Neural crest cell (in vitro differentiated cells): ENCODE measurements around the gene MGAT4D. TPM values are rescaled to one million over a fixed set of nuclear protein-coding genes. Genes with fewer than 3 reads are reported as not detected.
A peak's percentile ranks its signal among the peaks of the same experiment; 100 is the strongest.

ENCODE experiments used
- DNase-seq: peaks from one replicate; pipeline ENCODE4 v3.0.0; 2021; ENCODE audit warnings: low read depth, mixed read lengths, low spot score
- H3K27ac Mint-ChIP-seq: one replicate; pipeline ENCODE4 v1.8.0; 2021; ENCODE audit warnings: mild to moderate bottlenecking, mixed read lengths; ENCODE audit not compliant: unreplicated experiment
- H3K27me3 Mint-ChIP-seq: 2 replicates; pipeline ENCODE4 v1.8.0; 2021; ENCODE audit warnings: low read depth, mild to moderate bottlenecking, mixed read lengths
- H3K36me3 Mint-ChIP-seq: 2 replicates; pipeline ENCODE4 v1.8.0; 2021; ENCODE audit warnings: low read depth, mild to moderate bottlenecking, mixed read lengths
- H3K4me1 Mint-ChIP-seq: 2 replicates; pipeline ENCODE4 v1.8.0; 2021; ENCODE audit warnings: mixed read lengths
- H3K4me3 Mint-ChIP-seq: one replicate; pipeline ENCODE4 v1.8.0; 2021; ENCODE audit warnings: mild to moderate bottlenecking, mixed read lengths
- H3K9me3 Mint-ChIP-seq: 2 replicates; pipeline ENCODE4 v1.8.0; 2021; ENCODE audit warnings: mixed read lengths
- long read RNA-seq: library from polyadenylated mRNA; unstranded; transcript quantifications from one replicate; pipeline ENCODE4 v2.0.0, GENCODE V29; 2020
- total RNA-seq: library from RNA; stranded (reverse); gene quantifications from 2 replicates; pipeline ENCODE4 v1.2.1, GENCODE V29; 2021
- TF ChIP-seq, protein P1 (sequence below): fragments of 200-600 bp; sonication (generic); conservative IDR thresholded peaks from 2 replicates; pipeline ENCODE4 v1.5.0; 2021; ENCODE audit warnings: antibody characterized with exemption, mild to moderate bottlenecking

The MGAT4D gene
- not detected in 2 replicates for total RNA-seq
- long read RNA-seq = 0 reads

DNA sequence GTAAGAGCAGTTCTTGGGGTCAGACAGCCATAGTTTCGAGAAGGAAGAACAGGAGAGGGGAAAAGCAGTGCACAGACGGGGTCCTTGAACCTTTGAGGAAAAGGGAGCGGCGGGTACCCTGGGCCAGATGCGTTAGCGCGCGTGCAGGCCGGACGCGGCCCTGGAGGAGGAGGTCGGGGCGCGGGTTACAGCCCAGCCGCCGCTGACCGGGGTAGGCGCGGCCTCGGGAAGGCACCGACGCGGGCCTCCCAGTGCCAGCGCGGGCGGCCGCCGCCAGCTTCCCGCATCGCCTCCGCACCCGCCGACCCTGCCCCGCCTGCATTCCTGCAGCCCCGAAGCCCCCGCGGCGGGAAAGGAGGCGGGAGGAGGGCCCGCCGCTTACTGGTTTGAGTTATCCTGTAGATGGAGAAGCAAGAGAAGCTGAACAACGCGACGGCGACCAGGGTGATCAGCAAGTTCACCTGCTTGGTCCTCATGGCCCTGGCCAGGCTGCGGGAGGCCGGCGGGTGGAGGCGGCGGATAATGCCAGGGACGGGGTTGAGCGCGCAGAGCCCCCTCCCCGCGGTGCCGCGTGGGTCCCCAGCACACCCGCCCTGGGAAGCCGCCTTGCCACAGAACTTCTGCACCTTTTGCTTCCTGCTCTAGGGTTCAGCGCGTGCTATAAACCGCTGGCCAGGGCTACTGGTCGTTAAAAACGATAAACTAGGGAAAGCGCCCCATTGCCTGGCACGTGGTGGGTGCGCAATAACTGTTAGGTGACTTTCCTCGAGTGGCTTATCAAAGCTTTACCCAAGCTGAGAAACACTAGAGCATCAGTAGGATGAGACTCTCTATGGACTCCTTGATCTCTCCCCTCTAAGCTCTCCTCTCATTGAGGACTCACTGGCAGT lies at the start of gene MGAT4D:
Gene MGAT4D (minus strand): TSS at position 547 of the 890 bp plus-strand sequence. CDS start 71 bp downstream, at position 476.
- DNase-seq = peak; percentile 16
- TF ChIP-seq, protein P1, sequence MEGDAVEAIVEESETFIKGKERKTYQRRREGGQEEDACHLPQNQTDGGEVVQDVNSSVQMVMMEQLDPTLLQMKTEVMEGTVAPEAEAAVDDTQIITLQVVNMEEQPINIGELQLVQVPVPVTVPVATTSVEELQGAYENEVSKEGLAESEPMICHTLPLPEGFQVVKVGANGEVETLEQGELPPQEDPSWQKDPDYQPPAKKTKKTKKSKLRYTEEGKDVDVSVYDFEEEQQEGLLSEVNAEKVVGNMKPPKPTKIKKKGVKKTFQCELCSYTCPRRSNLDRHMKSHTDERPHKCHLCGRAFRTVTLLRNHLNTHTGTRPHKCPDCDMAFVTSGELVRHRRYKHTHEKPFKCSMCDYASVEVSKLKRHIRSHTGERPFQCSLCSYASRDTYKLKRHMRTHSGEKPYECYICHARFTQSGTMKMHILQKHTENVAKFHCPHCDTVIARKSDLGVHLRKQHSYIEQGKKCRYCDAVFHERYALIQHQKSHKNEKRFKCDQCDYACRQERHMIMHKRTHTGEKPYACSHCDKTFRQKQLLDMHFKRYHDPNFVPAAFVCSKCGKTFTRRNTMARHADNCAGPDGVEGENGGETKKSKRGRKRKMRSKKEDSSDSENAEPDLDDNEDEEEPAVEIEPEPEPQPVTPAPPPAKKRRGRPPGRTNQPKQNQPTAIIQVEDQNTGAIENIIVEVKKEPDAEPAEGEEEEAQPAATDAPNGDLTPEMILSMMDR = no peak
- Mint-ChIP-seq H3K4me1 (peaks cover 4% of the 10 kb centered on the region), H3K4me3 (peak within 1 kb of the TSS; percentile 74), H3K27ac (no peak within 1 kb of the TSS), H3K36me3 (no peaks in the 10 kb centered on the region), H3K9me3 (no peaks in the 10 kb centered on the region), H3K27me3 (peaks cover 68% of the 10 kb centered on the region)

- Mint-ChIP-seq H3K9me3 (no peaks in the 10 kb centered on the region), H3K27ac (no peak overlapping the region), H3K4me3 (no peak overlapping the region), H3K36me3 (peaks cover 30% of the 10 kb centered on the region), H3K4me1 (no peaks in the 10 kb centered on the region), H3K27me3 (no peaks in the 10 kb centered on the region)
- DNase-seq = no peak
- TF ChIP-seq, protein P1 = no peak
These were observed 35.9 kb upstream of the MGAT4D start for GRCh38 chr4:140533951-140534480.

GRCh38 chr4:140529434-140529833 lies 31.3 kb upstream of the MGAT4D start:
- no peak overlapping the region for H3K4me3 Mint-ChIP-seq
- no peaks in the 10 kb centered on the region for H3K9me3 Mint-ChIP-seq
- TF ChIP-seq, protein P1 = no peak
- H3K27ac Mint-ChIP-seq = no peak overlapping the region
- peaks cover 38% of the 10 kb centered on the region for H3K36me3 Mint-ChIP-seq
- H3K4me1 Mint-ChIP-seq = peaks cover 24% of the 10 kb centered on the region
- H3K27me3 Mint-ChIP-seq = no peaks in the 10 kb centered on the region
- DNase-seq = no peak

- peaks cover 29% of the 10 kb centered on the region for H3K4me1 Mint-ChIP-seq
- H3K27ac Mint-ChIP-seq = peak within 1 kb of the TSS; percentile 94
- peaks cover 18% of the 10 kb centered on the region for H3K36me3 Mint-ChIP-seq
- peak within 1 kb of the TSS; percentile 93 for H3K4me3 Mint-ChIP-seq
- no peaks in the 10 kb centered on the region for H3K9me3 Mint-ChIP-seq
- H3K27me3 Mint-ChIP-seq = no peaks in the 10 kb centered on the region
- TF ChIP-seq, protein P1 = peak; percentile 94
- peak; percentile 94 for DNase-seq
These were observed 26.0 kb upstream of the MGAT4D start, which contains the start of gene ELMOD2 for GRCh38 chr4:140523857-140524742. ELMOD2 (plus strand) TSS chr4:140524168; CDS start chr4:140525429, 1,261 bp downstream.

GRCh38 chr4:140523370-140523856 lies 25.3 kb upstream of the MGAT4D start:
- Mint-ChIP-seq H3K27ac (no peak overlapping the region), H3K4me1 (peaks cover 29% of the 10 kb centered on the region), H3K36me3 (peaks cover 16% of the 10 kb centered on the region), H3K4me3 (peak overlapping the region; percentile 93), H3K9me3 (no peaks in the 10 kb centered on the region), H3K27me3 (no peaks in the 10 kb centered on the region)
- TF ChIP-seq, protein P1 = no peak
- DNase-seq = no peak
